Measurements from ENCODE around the gene CLDN24.

CLDN24 gene

GRCh38 chr4:183337833-183338232 is 15.6 kb upstream of the CLDN24 start:
- no peak for TF ChIP-seq CTCF (IDR thresholded peaks at IDR 0.05)

GRCh38 chr4:183337349-183337748 is 15.1 kb upstream of the CLDN24 start:
- no peak overlapping the region for H3K4me3 ChIP-seq (ENCODE audit: low read depth in 1 of 2, low read length in 1 of 2)
- H3K9me3 ChIP-seq, result no peaks in the 10 kb centered on the region
- no peaks in the 10 kb centered on the region for H3K36me3 ChIP-seq
- H3K4me1 ChIP-seq (ENCODE audit: control insufficient read depth in 1 of 2, insufficient read depth in 1 of 2, low read depth in 1 of 2, low read length in 1 of 2), result no peaks in the 10 kb centered on the region
- no peak for TF ChIP-seq CTCF (IDR thresholded peaks at IDR 0.05)
- no peak overlapping the region for H3K27ac ChIP-seq
- peaks cover 26% of the 10 kb centered on the region for H3K27me3 ChIP-seq

More at GRCh38 chr4:183337833-183338232, 15.6 kb upstream of the CLDN24 start:
- no peaks in the 10 kb centered on the region for H3K9me3 ChIP-seq
- H3K36me3 ChIP-seq, result no peaks in the 10 kb centered on the region
- H3K27ac ChIP-seq, result no peak overlapping the region
- H3K27me3 ChIP-seq, result peaks cover 31% of the 10 kb centered on the region
- no peak overlapping the region for H3K4me3 ChIP-seq (ENCODE audit: low read depth in 1 of 2, low read length in 1 of 2)
- no peaks in the 10 kb centered on the region for H3K4me1 ChIP-seq (ENCODE audit: control insufficient read depth in 1 of 2, insufficient read depth in 1 of 2, low read depth in 1 of 2, low read length in 1 of 2)

GRCh38 chr4:183335369-183335940 is 13.2 kb upstream of the CLDN24 start:
- H3K4me1 ChIP-seq (ENCODE audit: control insufficient read depth in 1 of 2, insufficient read depth in 1 of 2, low read depth in 1 of 2, low read length in 1 of 2), result no peaks in the 10 kb centered on the region
- H3K27me3 ChIP-seq, result peaks cover 15% of the 10 kb centered on the region
- H3K27ac ChIP-seq, result no peak overlapping the region
- H3K36me3 ChIP-seq, result no peaks in the 10 kb centered on the region
- H3K9me3 ChIP-seq, result no peaks in the 10 kb centered on the region
- no peak for TF ChIP-seq CTCF (IDR thresholded peaks at IDR 0.05)
- no peak overlapping the region for H3K4me3 ChIP-seq (ENCODE audit: low read depth in 1 of 2, low read length in 1 of 2)

- Histone ChIP-seq H3K36me3 (no peaks in the 10 kb centered on the region), H3K4me3 (ENCODE audit: low read depth in 1 of 2, low read length in 1 of 2) (no peak overlapping the region), H3K27ac (no peak overlapping the region), H3K9me3 (no peaks in the 10 kb centered on the region), H3K27me3 (peaks cover 15% of the 10 kb centered on the region), H3K4me1 (ENCODE audit: control insufficient read depth in 1 of 2, insufficient read depth in 1 of 2, low read depth in 1 of 2, low read length in 1 of 2) (no peaks in the 10 kb centered on the region)
- no peak for TF ChIP-seq CTCF (IDR thresholded peaks at IDR 0.05)
Observed at GRCh38 chr4:183333983-183334382, 11.8 kb upstream of the CLDN24 start.

- Histone ChIP-seq H3K9me3 (no peaks in the 10 kb centered on the region), H3K4me1 (ENCODE audit: control insufficient read depth in 1 of 2, insufficient read depth in 1 of 2, low read depth in 1 of 2, low read length in 1 of 2) (no peaks in the 10 kb centered on the region), H3K27ac (no peak overlapping the region), H3K4me3 (ENCODE audit: low read depth in 1 of 2, low read length in 1 of 2) (no peak overlapping the region), H3K36me3 (no peaks in the 10 kb centered on the region), H3K27me3 (peaks cover 15% of the 10 kb centered on the region)
- no peak for TF ChIP-seq CTCF (IDR thresholded peaks at IDR 0.05)
Observed at GRCh38 chr4:183333202-183333601, 11.0 kb upstream of the CLDN24 start.

- no peak for TF ChIP-seq CTCF (IDR thresholded peaks at IDR 0.05)
- peaks cover 15% of the 10 kb centered on the region for H3K27me3 ChIP-seq
- no peaks in the 10 kb centered on the region for H3K36me3 ChIP-seq
- no peaks in the 10 kb centered on the region for H3K9me3 ChIP-seq
- no peak overlapping the region for H3K4me3 ChIP-seq (ENCODE audit: low read depth in 1 of 2, low read length in 1 of 2)
- H3K27ac ChIP-seq, result no peak overlapping the region
- H3K4me1 ChIP-seq (ENCODE audit: control insufficient read depth in 1 of 2, insufficient read depth in 1 of 2, low read depth in 1 of 2, low read length in 1 of 2), result no peaks in the 10 kb centered on the region
Observed at GRCh38 chr4:183332447-183332846, 10.2 kb upstream of the CLDN24 start.

Data from neutrophil (primary cell).